Gastroesophageal sphincter (tissue), 4 donors: Measurements from ENCODE around the gene ABCC1. TPM values are rescaled to one million over a fixed set of nuclear protein-coding genes. Genes with fewer than 3 reads are reported as not detected.
"Not testable (repeated sequence)": the region's sequence is repeated elsewhere in the genome, so short reads cannot be mapped to it uniquely, and the experiment has no call there.

Experiments used
- ATAC-seq: fragments of 150-250 bp; one replicate; pipeline ENCODE4 v1.9.1; 2016; ENCODE audit warnings: mild to moderate bottlenecking, moderate library complexity
- H3K27ac ChIP-seq, 4 donors: fragments of 200-600 bp; sonication (generic) in 3 of 4; 1 replicate in 3 of 4; 2 replicates in 1 of 4; pipeline ENCODE4 v1.5.1; 2016 to 2019
- H3K27me3 ChIP-seq: fragments of 200-600 bp; sonication (generic); one replicate; pipeline ENCODE4 v1.5.1; 2019
- H3K36me3 ChIP-seq, 2 donors: fragments of 200-600 bp; sonication (generic); one replicate each; pipeline ENCODE4 v1.5.1; 2019; ENCODE audit warnings: control low read depth in 1 of 2
- H3K4me1 ChIP-seq, 3 donors: fragments of 200-600 bp; sonication (generic); 1 replicate in 2 of 3; 2 replicates in 1 of 3; pipeline ENCODE4 v1.5.1; 2016 to 2019; ENCODE audit warnings: control low read depth in 2 of 3
- H3K4me3 ChIP-seq, 2 donors: fragments of 200-600 bp; sonication (generic); one replicate each; pipeline ENCODE4 v1.5.1; 2019; ENCODE audit warnings: mild to moderate bottlenecking in 1 of 2, moderate library complexity in 1 of 2
- H3K9me3 ChIP-seq, 3 donors: fragments of 200-600 bp; sonication (generic); one replicate each; pipeline ENCODE4 v1.5.1; 2017 to 2019; ENCODE audit warnings: control low read depth in 2 of 3
- EP300 ChIP-seq: sonication (generic); formaldehyde crosslinking; IDR thresholded peaks from one replicate; pipeline ENCODE4 v1.6.1; 2017; ENCODE audit warnings: antibody characterized with exemption, mild to moderate bottlenecking
- POLR2A ChIP-seq, 2 donors: fragments of 450-650 bp; IDR thresholded peaks; one replicate each; pipeline ENCODE4 v1.6.1; 2017; ENCODE audit warnings: antibody characterized with exemption in 2 of 2, mild to moderate bottlenecking in 2 of 2, moderate library complexity in 1 of 2
- POLR2AphosphoS5 ChIP-seq: sonication (generic); formaldehyde crosslinking; IDR thresholded peaks from one replicate; pipeline ENCODE4 v1.6.1; 2017; ENCODE audit warnings: antibody characterized with exemption
- WGBS, 2 donors: methylation state at CpG; one replicate each; pipeline ENCODE4 v1.1.5; 2018; ENCODE audit warnings: low coverage in 1 of 2; 5-methylcytosine and 5-hydroxymethylcytosine counted together
- total RNA-seq, 4 donors: library from RNA; depleted of rRNA; stranded (reverse); fragments of >200 nt; gene quantifications; one replicate each; pipeline ENCODE4 v1.1.0, GENCODE V29; 2016
- TF ChIP-seq, protein P1 (sequence below), 4 experiments: fragments of 200-600 bp in 2 of 4; fragments of 450-650 bp in 2 of 4; sonication (generic) in 1 of 4; IDR thresholded peaks; one replicate each; pipeline ENCODE4 v1.5.1; 2017 to 2019; ENCODE audit warnings: antibody characterized with exemption in 4 of 4, mild to moderate bottlenecking in 2 of 4, moderate library complexity in 2 of 4

ABCC1 gene
- total RNA-seq, 4 donors from 2014 or later = 50.8 to 122 (median 63.1) TPM

DNA sequence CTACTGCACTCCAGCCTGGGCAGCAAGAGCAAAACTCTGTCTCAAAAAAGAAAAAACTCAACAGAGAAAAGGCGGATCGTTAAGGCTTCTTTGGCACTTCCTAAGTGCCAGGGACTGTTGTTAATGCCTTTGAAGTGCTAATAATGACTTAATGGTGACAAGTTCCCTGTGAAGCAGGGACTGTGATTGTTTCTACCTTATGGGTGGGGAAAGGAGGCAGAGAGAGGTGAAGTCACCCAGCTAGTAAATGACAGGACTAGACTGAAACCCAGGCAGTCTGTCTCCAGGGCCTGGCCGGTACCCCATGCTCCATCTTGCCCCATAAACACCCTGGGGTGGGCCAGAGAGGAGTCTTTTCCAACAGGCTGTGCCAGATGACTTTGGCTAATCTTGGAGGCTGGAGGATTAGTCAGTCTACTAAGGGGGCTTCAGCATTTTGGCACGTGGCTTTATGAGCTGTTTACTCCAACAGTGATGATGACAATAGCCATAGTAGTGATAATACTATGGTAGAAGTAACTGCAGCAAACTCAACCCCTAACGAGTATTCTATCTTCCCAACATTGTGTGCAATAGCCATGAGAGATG lies 26.9 kb downstream of the ABCC1 start:
- Histone ChIP-seq H3K27me3 (no peaks in the 10 kb centered on the region), H3K9me3 (peaks cover 0 to 4% (median 0%) of the 10 kb centered on the region in 3 donors), H3K27ac (peak overlapping the region; percentile 85 to 94 (median 90)), H3K4me3 (no peak overlapping the region), H3K36me3 (peaks cover 0 to 8% of the 10 kb centered on the region in 2 donors), H3K4me1 (peaks cover 24 to 89% (median 38%) of the 10 kb centered on the region in 3 donors)
- peak; percentile 1 for ATAC-seq
- TF ChIP-seq EP300 = no peak
- TF ChIP-seq POLR2AphosphoS5 = no peak
- 37 to 63% methylated on average over 3 to 4 of the region's 5 CpGs for WGBS, 2 donors

DNA sequence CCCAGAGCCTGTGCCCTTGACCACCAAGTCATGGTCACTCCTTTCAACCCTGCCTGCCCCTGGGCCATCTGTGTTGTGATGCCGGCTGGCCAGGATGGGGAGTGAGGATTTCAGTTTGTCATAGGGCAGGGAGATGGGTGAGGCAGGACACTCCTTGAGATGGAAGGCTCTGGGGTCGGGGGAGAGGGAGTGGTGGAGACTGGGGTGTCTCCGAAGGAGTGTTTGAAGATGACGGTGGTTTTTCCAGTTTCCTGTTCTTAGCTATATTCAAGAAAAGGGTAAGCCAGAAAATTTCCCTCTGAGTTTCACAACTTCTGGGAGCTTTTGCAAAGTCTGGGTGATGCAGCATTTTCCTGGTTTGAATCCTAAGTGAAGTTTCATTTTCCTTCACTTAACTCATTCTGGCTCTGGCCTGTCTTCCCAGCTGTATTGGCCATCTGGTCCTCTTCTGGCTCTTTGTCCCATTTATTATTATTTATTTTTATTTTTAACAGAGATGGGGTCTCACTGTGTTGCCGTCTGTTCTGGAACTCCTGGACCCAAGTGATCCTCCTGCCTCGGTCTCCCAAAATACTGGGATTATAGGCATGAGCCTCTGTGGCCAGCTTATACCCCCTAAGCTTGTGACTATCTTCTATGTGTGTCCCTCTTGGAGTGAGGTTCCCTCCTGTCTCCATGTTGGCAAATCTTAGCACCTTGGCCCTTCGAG lies 27.7 kb downstream of the ABCC1 start:
- Histone ChIP-seq H3K4me3 (no peak overlapping the region), H3K9me3 (peaks cover 0 to 4% (median 0%) of the 10 kb centered on the region in 3 donors), H3K27ac (peak overlapping the region; percentile 85 to 94 (median 90)), H3K36me3 (peaks cover 0 to 8% of the 10 kb centered on the region in 2 donors), H3K4me1 (peaks cover 24 to 88% (median 38%) of the 10 kb centered on the region in 3 donors), H3K27me3 (no peaks in the 10 kb centered on the region)
- ATAC-seq = peak; percentile 78
- WGBS, 2 donors = 45 to 76% methylated on average over 3 to 5 of the region's 7 CpGs
- TF ChIP-seq POLR2AphosphoS5 = peak; percentile 38
- TF ChIP-seq POLR2A (IDR thresholded peaks at IDR 0.05) = no peak
- TF ChIP-seq EP300 = no peak
- TF ChIP-seq, protein P1, sequence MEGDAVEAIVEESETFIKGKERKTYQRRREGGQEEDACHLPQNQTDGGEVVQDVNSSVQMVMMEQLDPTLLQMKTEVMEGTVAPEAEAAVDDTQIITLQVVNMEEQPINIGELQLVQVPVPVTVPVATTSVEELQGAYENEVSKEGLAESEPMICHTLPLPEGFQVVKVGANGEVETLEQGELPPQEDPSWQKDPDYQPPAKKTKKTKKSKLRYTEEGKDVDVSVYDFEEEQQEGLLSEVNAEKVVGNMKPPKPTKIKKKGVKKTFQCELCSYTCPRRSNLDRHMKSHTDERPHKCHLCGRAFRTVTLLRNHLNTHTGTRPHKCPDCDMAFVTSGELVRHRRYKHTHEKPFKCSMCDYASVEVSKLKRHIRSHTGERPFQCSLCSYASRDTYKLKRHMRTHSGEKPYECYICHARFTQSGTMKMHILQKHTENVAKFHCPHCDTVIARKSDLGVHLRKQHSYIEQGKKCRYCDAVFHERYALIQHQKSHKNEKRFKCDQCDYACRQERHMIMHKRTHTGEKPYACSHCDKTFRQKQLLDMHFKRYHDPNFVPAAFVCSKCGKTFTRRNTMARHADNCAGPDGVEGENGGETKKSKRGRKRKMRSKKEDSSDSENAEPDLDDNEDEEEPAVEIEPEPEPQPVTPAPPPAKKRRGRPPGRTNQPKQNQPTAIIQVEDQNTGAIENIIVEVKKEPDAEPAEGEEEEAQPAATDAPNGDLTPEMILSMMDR (IDR thresholded peaks at IDR 0.05) = no peak

DNA sequence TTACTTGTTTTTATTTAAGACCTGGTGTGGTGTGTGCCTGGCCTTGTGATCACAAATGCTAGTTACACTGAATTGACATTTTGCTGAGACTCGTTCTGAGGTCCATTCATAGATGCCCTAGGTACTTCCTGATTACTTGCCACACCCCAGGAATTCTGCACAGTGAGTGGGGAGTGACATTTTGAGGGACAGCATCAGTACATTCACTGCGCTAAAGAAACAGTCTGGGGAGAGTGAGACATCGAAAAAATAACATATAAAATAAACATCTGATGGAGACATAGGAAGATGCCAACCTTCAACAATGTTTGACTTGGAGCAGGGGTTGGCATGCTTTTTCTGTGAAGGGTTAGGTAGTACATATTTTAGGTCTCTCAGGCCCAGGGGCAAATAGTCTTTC lies 30.4 kb downstream of the ABCC1 start:
- H3K36me3 ChIP-seq = peaks cover 0 to 4% of the 10 kb centered on the region in 2 donors
- no peaks in the 10 kb centered on the region for H3K9me3 ChIP-seq
- TF ChIP-seq, protein P1 (IDR thresholded peaks at IDR 0.05) = no peak
- TF ChIP-seq POLR2A (IDR thresholded peaks at IDR 0.05) = no peak
- no peak for TF ChIP-seq EP300
- no peak for TF ChIP-seq POLR2AphosphoS5
- WGBS, 2 donors = 13 to 56% methylated on average over 1 to 3 of the region's 3 CpGs
- no peak for ATAC-seq
- H3K27ac ChIP-seq = peak overlapping the region in 3 of 4 donors; percentile 53 to 91 (median 56)
- H3K4me3 ChIP-seq = no peak overlapping the region
- no peaks in the 10 kb centered on the region for H3K27me3 ChIP-seq
- peaks cover 17 to 84% (median 41%) of the 10 kb centered on the region in 3 donors for H3K4me1 ChIP-seq

DNA sequence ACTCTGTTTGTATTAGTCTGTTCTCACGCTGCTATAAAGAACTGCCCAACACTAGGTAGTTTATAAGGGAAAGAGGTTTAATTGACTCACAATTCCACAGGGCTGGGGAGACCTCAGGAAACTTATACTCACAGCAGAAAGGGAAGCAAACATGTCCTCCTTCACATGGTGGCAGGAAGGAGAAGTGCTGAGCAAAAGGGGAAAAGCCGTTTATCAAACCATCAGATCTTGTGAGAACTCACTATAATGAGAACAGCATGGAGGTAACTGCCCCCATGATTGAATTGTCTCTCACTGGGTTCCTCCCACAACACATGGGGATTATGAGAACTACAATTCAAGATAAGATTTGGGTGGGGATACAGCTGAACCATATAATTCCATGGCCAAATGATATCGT lies 30.9 kb downstream of the ABCC1 start:
- WGBS, 2 donors = 50 to 89% methylated on average over 3 of the region's 3 CpGs
- no peaks in the 10 kb centered on the region for H3K9me3 ChIP-seq
- no peak for ATAC-seq
- H3K36me3 ChIP-seq = peaks cover 0 to 4% of the 10 kb centered on the region in 2 donors
- H3K27me3 ChIP-seq = no peaks in the 10 kb centered on the region
- TF ChIP-seq, protein P1 (IDR thresholded peaks at IDR 0.05) = no peak
- no peak for TF ChIP-seq POLR2AphosphoS5
- TF ChIP-seq EP300 = no peak
- TF ChIP-seq POLR2A (IDR thresholded peaks at IDR 0.05) = no peak
- H3K4me3 ChIP-seq = no peak overlapping the region
- H3K27ac ChIP-seq = peak overlapping the region in 3 of 4 donors; percentile 53 to 91 (median 56)
- peaks cover 16 to 84% (median 39%) of the 10 kb centered on the region in 3 donors for H3K4me1 ChIP-seq

DNA sequence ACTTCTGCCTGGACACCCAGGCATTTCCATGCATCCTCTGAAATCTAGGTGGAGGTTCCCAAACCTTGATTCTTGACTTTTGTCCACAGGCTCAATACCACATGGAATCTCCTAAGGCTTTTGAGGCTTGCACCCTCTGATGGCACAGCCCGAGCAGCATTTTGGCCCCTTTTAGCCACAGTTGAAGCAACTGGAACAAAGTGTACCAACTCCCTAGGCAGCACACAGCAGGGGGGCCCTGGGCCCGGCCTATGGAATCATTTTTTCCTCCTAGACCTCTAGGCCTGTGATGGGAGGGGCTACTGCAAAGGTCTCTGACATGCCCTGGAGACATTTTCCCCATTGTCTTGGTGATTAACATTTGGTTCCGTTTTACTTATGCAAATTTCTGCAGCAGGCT lies 32.0 kb downstream of the ABCC1 start:
- no peaks in the 10 kb centered on the region for H3K9me3 ChIP-seq
- peak overlapping the region in 3 of 4 donors; percentile 53 to 91 (median 56) for H3K27ac ChIP-seq
- no peak overlapping the region for H3K4me3 ChIP-seq
- H3K4me1 ChIP-seq = peaks cover 10 to 81% (median 28%) of the 10 kb centered on the region in 3 donors
- TF ChIP-seq, protein P1 (IDR thresholded peaks at IDR 0.05) = no peak
- TF ChIP-seq POLR2AphosphoS5 (no peak), POLR2A (IDR thresholded peaks at IDR 0.05) (no peak)
- H3K36me3 ChIP-seq = peaks cover 0 to 4% of the 10 kb centered on the region in 2 donors
- no peaks in the 10 kb centered on the region for H3K27me3 ChIP-seq
- no peak for ATAC-seq
- WGBS, 2 donors = 8 to 57% methylated on average over 1 to 3 of the region's 3 CpGs

DNA sequence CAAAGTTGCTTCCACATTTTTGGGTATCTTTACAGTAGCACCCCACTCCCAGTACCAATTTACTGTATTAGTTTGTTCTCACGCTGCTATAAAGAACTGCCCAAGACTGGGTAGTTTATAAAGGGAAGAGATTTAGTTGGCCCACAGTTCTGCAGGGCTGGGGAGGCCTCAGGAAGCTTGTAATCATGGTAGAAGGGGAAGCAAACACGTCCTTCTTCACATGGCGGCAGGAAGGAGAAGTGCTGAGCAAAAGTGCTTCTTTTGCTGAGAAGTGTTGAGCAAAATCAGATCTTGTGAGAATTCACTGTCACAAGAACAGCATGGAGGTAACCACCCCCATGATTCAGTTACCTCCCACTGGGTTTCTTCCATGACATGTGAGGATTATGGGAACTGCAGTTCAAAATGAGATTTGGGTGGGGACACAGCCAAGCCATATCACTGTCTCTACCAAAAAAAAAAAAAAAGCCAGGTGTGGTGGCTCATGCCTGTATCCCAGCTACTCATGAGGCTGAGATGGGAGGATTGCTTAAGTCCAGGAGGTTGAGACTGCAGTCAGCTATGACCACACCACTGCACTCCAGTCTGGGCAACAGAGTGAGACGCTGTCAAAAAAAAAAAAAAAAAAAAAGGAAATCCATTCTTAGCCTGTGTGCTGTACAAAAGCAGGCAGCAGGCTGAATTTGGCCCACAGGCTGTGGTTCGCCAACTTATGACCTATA lies 32.9 kb downstream of the ABCC1 start:
- not testable (repeated sequence) for ATAC-seq, H3K36me3 ChIP-seq, H3K27me3 ChIP-seq, H3K9me3 ChIP-seq, H3K4me3 ChIP-seq
- Histone ChIP-seq H3K27ac (peak overlapping the region in 2 of 4 donors; percentile 17 to 81), H3K4me1 (peaks cover 5 to 81% (median 21%) of the 10 kb centered on the region in 3 donors)
- WGBS, 2 donors = 92 to 100% methylated on average over 1 to 2 of the region's 5 CpGs
